ENCODE results near the gene FTO. TPM values are rescaled to one million over a fixed set of nuclear protein-coding genes. Genes with fewer than 3 reads are reported as not detected.

Gene FTO
- total RNA-seq, 2 donors from 2014 or later: 72.7 to 73.6 TPM

DNA sequence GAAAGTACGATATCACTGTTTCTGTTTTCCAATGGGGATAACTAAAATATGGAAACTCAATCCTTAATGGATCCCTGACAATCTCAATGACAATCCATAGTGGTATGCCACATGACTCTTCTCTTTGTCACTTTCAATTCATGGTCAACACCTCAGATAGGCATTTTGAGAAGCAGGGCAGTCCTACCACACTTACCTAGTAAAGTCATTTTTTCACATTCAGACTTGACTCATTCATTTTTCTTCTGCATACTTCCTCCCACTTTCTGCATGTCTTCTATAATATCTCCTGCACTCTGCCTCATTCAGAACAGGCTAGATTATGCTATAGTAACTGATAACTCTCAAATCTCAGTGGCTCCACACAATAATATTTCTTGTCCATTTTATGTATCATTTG is 117.5 kb downstream of the FTO start:
- intact Hi-C loops (cut with DNase I): no loop called here
- H3K27ac ChIP-seq: no peak overlapping the region
- TF ChIP-seq, protein P1, sequence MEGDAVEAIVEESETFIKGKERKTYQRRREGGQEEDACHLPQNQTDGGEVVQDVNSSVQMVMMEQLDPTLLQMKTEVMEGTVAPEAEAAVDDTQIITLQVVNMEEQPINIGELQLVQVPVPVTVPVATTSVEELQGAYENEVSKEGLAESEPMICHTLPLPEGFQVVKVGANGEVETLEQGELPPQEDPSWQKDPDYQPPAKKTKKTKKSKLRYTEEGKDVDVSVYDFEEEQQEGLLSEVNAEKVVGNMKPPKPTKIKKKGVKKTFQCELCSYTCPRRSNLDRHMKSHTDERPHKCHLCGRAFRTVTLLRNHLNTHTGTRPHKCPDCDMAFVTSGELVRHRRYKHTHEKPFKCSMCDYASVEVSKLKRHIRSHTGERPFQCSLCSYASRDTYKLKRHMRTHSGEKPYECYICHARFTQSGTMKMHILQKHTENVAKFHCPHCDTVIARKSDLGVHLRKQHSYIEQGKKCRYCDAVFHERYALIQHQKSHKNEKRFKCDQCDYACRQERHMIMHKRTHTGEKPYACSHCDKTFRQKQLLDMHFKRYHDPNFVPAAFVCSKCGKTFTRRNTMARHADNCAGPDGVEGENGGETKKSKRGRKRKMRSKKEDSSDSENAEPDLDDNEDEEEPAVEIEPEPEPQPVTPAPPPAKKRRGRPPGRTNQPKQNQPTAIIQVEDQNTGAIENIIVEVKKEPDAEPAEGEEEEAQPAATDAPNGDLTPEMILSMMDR (IDR thresholded peaks at IDR 0.05): no peak
- TF ChIP-seq POLR2A (IDR thresholded peaks at IDR 0.05) (no peak), POLR2AphosphoS5 (IDR thresholded peaks at IDR 0.05) (no peak)
- H3K9me3 ChIP-seq: no peaks in the 10 kb centered on the region
- H3K27me3 ChIP-seq (replicated peaks; ENCODE audit: insufficient read depth): no peaks in the 10 kb centered on the region
- H3K36me3 ChIP-seq: no peaks in the 10 kb centered on the region
- H3K4me1 ChIP-seq (replicated peaks): no peaks in the 10 kb centered on the region
- DNase-seq (ENCODE audit: low spot score): no peak
- 90% methylated on average over 1 of the region's 1 CpG for WGBS
- H3K4me3 ChIP-seq: no peak overlapping the region

- no peaks in the 10 kb centered on the region for H3K4me1 ChIP-seq (replicated peaks)
- 89% methylated on average over 4 of the region's 4 CpGs for WGBS
- DNase-seq (ENCODE audit: low spot score): no peak
These were observed 118.1 kb downstream of the FTO start for GRCh38 chr16:53821957-53822625.

GRCh38 chr16:53822936-53823529 is 119.1 kb downstream of the FTO start:
- H3K36me3 ChIP-seq: no peaks in the 10 kb centered on the region
- no peaks in the 10 kb centered on the region for H3K27me3 ChIP-seq (replicated peaks; ENCODE audit: insufficient read depth)
- TF ChIP-seq POLR2A (IDR thresholded peaks at IDR 0.05) (no peak), POLR2AphosphoS5 (IDR thresholded peaks at IDR 0.05) (no peak)
- TF ChIP-seq, protein P1 (IDR thresholded peaks at IDR 0.05): no peak
- H3K4me1 ChIP-seq (replicated peaks): no peaks in the 10 kb centered on the region
- no peak overlapping the region for H3K27ac ChIP-seq
- WGBS: 92% methylated on average over 7 of the region's 7 CpGs
- no peaks in the 10 kb centered on the region for H3K9me3 ChIP-seq
- H3K4me3 ChIP-seq: no peak overlapping the region
- intact Hi-C loops (cut with DNase I): no loop called here
- DNase-seq (ENCODE audit: low spot score): no peak

More at GRCh38 chr16:53821957-53822625, 118.1 kb downstream of the FTO start:
- TF ChIP-seq, protein P1 (IDR thresholded peaks at IDR 0.05): no peak
- TF ChIP-seq POLR2A (IDR thresholded peaks at IDR 0.05) (no peak), POLR2AphosphoS5 (IDR thresholded peaks at IDR 0.05) (no peak)
- intact Hi-C loops (cut with DNase I): no loop called here
- Histone ChIP-seq H3K27me3 (replicated peaks; ENCODE audit: insufficient read depth) (no peaks in the 10 kb centered on the region), H3K4me3 (no peak overlapping the region), H3K36me3 (no peaks in the 10 kb centered on the region), H3K27ac (no peak overlapping the region), H3K9me3 (no peaks in the 10 kb centered on the region)

DNA sequence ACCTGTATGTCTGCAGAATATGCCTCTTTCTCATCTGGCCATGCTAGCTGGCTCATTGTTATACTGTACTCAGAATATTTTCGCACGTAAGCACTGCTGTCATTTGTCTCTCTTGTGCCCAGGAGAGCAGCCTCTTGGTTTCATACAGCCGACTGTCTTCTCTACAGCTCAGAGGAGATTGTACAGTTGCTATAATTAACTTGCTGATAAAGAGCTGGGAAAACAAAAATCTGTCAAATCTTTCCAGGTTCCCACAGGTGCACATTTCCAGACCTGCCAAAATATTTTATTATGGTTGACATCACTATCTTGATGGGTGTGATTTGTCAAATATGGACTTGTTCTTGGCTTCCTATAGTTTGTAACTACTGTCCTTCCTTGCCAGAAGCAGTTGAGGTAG is 122.7 kb downstream of the FTO start:
- H3K9me3 ChIP-seq: no peaks in the 10 kb centered on the region
- H3K4me3 ChIP-seq: no peak overlapping the region
- no peak overlapping the region for H3K27ac ChIP-seq
- intact Hi-C loops (cut with DNase I): no loop called here
- 39% methylated on average over 3 of the region's 3 CpGs for WGBS
- TF ChIP-seq POLR2A (IDR thresholded peaks at IDR 0.05) (no peak), POLR2AphosphoS5 (IDR thresholded peaks at IDR 0.05) (no peak)
- TF ChIP-seq, protein P1 (IDR thresholded peaks at IDR 0.05): no peak
- H3K36me3 ChIP-seq: no peaks in the 10 kb centered on the region
- no peaks in the 10 kb centered on the region for H3K27me3 ChIP-seq (replicated peaks; ENCODE audit: insufficient read depth)
- H3K4me1 ChIP-seq (replicated peaks): no peaks in the 10 kb centered on the region
- no peak for DNase-seq (ENCODE audit: low spot score)

DNA sequence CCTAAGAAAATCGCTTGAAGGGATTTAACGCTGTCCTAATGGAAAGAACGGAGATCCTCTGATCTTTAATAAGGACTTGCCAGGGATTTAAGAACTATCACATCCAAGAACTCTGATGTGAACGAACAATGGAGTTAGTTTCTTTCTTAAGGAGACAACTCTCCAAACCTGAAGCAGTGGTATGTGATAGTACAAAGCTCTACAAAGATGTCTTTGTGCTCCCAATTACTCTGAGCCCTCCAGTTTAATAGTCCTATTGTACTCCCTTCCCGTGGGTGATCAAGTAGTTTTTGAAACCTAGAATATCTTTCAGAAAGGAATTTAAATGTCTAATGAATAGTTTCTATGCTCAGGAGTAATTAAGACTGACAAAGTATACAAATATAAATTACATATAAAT is 123.8 kb downstream of the FTO start:
- TF ChIP-seq POLR2A (IDR thresholded peaks at IDR 0.05): no peak
- TF ChIP-seq, protein P1 (IDR thresholded peaks at IDR 0.05): no peak
- TF ChIP-seq POLR2AphosphoS5 (IDR thresholded peaks at IDR 0.05): no peak
- Histone ChIP-seq H3K4me1 (replicated peaks) (no peaks in the 10 kb centered on the region), H3K27me3 (replicated peaks; ENCODE audit: insufficient read depth) (no peaks in the 10 kb centered on the region), H3K36me3 (no peaks in the 10 kb centered on the region), H3K4me3 (no peak overlapping the region), H3K27ac (no peak overlapping the region), H3K9me3 (no peaks in the 10 kb centered on the region)
- DNase-seq (ENCODE audit: low spot score): no peak
- WGBS: 46% methylated on average over 5 of the region's 5 CpGs
- intact Hi-C loops (cut with DNase I): no loop called here

All from prostate gland (tissue), 2 donors.